Frontal cortex (tissue), 4 donors: Measurements from ENCODE around the gene MYEF2. TPM values are rescaled to one million over a fixed set of nuclear protein-coding genes. Genes with fewer than 3 reads are reported as not detected.
A peak's percentile ranks its signal among the peaks of the same experiment; 100 is the strongest.

Source experiments
- DNase-seq, 2 donors: peaks; one replicate each; pipeline ENCODE4 v3.0.0; 2012; ENCODE audit warnings: low spot score in 2 of 2
- FAIRE-seq: peaks from 2 replicates; lab custom pipeline; 2012; peaks lifted over from hg19 to GRCh38; lab: Jason Lieb, UNC
- total RNA-seq: library from RNA; depleted of rRNA; stranded (reverse); fragments of >200 nt; gene quantifications from one replicate; pipeline ENCODE4 v1.2.3, GENCODE V29; 2014
- donor health status: control.
- donor health status: control.
- donor health status: control.

Gene MYEF2
- total RNA-seq, 1 donor from 2014 or later = 117 TPM

- FAIRE-seq (no peak), DNase-seq (no peak)
Measured at GRCh38 chr15:48147358-48147757, 30.7 kb downstream of the MYEF2 start.

- no peak for DNase-seq
- FAIRE-seq = no peak
Measured at GRCh38 chr15:48145923-48146322, 32.2 kb downstream of the MYEF2 start.

- DNase-seq (no peak), FAIRE-seq (no peak)
Measured at GRCh38 chr15:48144889-48145288, 33.2 kb downstream of the MYEF2 start.

- FAIRE-seq = no peak
- no peak for DNase-seq
Measured at GRCh38 chr15:48143856-48144255, 34.2 kb downstream of the MYEF2 start.

- DNase-seq = no peak
- no peak for FAIRE-seq
Measured at GRCh38 chr15:48132874-48133273, 45.2 kb downstream of the MYEF2 start.

- no peak for FAIRE-seq
- DNase-seq = no peak
Measured at GRCh38 chr15:48131324-48131723, 46.8 kb downstream of the MYEF2 start.

DNA sequence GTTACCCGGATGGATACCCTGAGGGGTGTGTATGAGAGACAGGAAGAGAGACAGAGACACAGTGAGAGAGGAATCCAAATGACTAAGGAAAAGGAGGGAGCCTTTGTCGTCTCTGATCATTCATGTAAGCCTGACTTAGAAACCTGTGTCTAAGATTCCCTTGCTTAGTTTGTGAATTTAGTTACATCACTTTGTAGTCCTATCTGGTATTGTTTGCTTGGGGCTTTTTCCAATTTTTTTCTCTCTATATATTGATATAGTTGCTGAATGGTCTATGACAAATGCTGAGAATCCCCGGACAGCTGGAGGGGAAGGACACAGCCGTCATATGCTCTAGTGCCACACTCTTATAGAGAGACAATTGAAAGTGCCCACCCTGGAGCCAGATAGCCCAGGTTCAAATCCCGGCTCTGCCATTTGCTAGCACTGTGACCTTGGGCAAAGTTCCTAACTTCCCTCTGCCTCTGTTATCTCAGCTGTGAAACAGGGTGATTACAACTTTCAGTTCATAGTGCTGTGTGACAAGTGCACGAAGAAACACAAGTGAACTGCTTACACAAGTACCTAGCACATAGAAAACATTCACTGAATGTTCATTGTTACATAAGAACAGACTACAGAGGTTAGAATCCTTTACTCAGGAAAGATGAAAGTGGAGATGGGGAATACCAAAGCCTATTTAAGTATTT is 51.3 kb downstream of the MYEF2 start:
- no peak for FAIRE-seq

DNA sequence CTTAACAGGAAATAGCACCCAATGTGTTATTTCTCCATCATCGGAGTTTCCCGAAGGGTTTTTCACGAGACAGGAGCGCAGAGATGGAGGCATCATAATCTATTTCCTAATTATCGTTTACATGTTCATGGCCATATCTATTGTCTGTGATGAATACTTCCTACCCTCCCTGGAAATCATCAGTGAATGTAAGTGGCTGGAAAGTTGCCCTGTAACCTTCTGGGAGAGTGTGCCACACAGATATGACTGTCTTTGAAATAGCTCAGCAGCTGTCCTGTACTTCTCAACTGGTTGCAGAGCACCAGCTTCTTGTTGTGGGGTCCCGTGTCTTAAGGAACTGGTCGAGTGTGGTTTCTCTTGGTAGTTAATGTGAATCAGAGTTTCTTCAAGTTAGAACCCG is 56.2 kb downstream of the MYEF2 start:
- no peak for DNase-seq
- no peak for FAIRE-seq

More for the DNA sequence above, 51.3 kb downstream of the MYEF2 start:
- no peak for DNase-seq

GRCh38 chr15:48120745-48121144 is 57.4 kb downstream of the MYEF2 start, which contains the start of gene SLC24A5:
Gene SLC24A5, plus strand, starts transcription at chr15:48120990. Its CDS starts 55 bp downstream, at chr15:48121045.
- DNase-seq (no peak), FAIRE-seq (no peak)

GRCh38 chr15:48119277-48119676 is 58.8 kb downstream of the MYEF2 start:
- FAIRE-seq (no peak), DNase-seq (no peak)

DNA sequence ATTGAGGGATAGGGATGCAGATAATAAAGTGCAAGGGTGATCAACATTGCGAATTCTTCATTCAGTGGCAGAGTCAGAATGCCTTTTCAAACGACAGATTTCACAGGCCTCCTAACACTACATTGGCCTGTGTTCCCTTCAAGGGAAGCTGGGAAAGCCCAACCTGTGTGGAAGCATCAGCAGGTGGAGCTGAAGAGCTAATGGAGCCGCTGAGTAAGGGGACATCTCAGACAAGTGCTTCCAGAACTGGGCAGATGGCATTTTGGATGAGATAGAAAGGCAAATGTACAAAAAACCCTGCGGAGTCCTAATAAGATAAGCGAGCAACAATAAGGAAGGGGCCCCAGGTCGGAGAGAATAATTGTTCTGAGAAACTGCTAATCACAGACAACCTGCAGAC is 65.9 kb downstream of the MYEF2 start:
- no peak for DNase-seq

GRCh38 chr15:48109856-48110531 is 68.1 kb downstream of the MYEF2 start:
- DNase-seq (no peak), FAIRE-seq (no peak)

More for the DNA sequence above, 65.9 kb downstream of the MYEF2 start:
- no peak for FAIRE-seq

- no peak for FAIRE-seq
- no peak for DNase-seq
Measured at GRCh38 chr15:48109212-48109611, 68.9 kb downstream of the MYEF2 start.

GRCh38 chr15:48105936-48106335 is 72.2 kb downstream of the MYEF2 start:
- FAIRE-seq (no peak), DNase-seq (no peak)

DNA sequence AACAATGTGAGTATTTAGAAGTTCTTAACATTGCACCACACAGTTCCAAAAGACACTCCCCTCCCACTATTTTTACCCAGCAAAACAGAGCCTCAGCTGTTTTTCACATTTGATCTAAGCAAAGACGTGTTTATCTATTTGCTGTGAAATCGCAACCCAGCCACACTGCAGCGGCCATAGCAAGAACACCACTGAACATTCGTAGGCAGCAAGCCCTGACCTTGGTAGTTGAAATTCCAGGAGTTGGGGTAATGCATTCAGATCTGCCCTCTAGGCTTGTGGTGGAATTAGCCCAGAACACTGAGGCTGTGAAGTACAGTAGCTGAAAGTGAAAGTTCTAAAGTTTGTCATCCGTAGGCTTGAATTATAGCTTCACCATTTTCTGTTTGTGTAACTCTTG is 74.4 kb downstream of the MYEF2 start:
- FAIRE-seq = no peak
- DNase-seq = no peak

- DNase-seq (no peak), FAIRE-seq (no peak)
Measured at GRCh38 chr15:48102167-48102566, 75.9 kb downstream of the MYEF2 start.

DNA sequence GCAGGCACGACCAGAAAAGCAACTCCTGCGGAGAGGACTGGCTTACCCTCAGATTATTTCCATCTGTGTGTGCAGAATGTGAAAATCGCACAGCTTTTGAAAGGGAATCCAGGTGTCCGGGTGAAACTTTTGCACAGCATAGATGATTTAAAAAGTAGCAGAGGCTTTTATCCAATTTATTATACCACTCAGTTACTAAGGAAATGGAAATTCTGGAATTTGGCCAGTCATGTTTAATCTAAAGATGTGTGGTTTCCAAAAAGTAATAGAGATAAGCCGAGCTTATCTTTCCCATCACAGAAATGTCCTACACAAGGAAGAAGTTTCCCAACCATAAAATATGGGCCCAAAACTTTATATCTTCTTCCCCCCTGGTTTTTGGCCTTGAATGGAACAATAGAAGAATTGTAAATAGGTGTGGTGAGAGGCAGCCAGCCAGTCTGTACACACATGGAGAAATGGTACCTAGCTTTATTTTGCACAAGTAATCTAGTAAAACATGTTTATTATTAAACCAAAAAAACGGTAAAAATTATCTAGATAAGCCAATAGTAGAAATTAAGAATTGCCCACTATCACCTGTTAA is 76.6 kb downstream of the MYEF2 start:
- FAIRE-seq = no peak
- no peak for DNase-seq

GRCh38 chr15:48097264-48097663 is 80.8 kb downstream of the MYEF2 start:
- DNase-seq (no peak), FAIRE-seq (no peak)

DNA sequence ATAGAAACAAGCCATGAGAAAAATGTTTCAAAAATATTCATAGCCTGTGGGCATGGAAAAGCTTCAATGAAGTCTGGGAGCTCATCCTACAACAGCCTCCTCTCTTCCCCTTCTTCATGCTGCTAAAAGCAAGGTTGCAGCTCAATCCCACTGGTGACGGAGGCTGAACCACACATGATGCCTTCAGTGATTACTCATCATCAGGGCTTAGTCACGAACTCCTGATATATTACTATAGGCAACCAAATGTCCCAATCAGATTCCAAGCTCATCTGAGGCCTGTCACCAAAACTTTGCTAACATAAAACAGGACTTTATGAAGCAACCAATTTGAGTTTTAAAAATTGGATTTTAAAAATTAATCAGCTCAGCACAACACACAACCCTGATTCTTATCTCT is 81.3 kb downstream of the MYEF2 start:
- DNase-seq (peak in 1 of 2 donors; percentile 5), FAIRE-seq (no peak)

DNA sequence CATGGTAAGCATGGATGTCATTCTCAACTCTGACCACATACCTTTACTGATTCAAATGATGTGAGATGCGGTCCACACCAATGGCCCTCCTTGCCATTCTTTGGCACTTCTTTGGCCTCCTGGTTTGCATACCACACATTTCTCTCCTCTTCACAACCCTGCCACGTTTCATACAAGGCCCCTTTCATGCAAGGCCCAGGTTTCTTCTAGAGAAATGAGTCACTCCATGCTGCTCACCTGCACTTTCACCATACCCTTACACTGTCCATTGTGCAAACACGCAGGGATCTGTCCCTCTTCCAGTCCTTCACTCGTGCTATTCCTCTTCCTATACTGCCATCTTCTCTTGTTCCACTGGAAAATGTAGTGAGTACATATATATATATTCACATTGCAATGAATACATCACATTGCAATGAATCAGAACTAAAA is 81.7 kb downstream of the MYEF2 start:
- FAIRE-seq (no peak), DNase-seq (no peak)

DNA sequence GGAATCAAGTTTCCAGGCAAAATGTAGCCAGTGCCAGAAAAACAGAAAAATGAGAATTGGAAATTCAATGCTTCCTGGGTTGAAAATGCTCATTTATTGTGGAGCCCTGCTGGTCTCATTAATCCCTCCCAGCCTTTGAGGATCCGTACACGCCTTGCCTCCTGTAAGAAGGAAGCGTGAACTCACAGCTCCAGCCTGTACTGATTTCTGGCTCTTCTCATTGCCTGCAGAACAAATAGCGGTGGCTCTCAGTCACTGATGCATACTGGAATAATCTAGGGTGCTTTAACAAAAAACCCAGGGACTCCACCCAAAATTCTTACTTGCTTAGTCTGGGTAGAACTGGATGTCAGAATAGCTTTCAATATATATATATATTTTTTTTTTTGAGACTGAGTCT is 86.6 kb downstream of the MYEF2 start:
- no peak for DNase-seq
- no peak for FAIRE-seq
